GM23248 (cell line): ENCODE data around the gene AGBL3. TPM values are rescaled to one million over a fixed set of nuclear protein-coding genes. Genes with fewer than 3 reads are reported as not detected.

Experiments
- DNase-seq: peaks from one replicate; pipeline ENCODE4 v3.0.0-alpha.2; 2015
- H2AFZ ChIP-seq: fragments of 200-600 bp; sonication (generic); 2 replicates; pipeline ENCODE4 v1.6.1; 2016; ENCODE audit warnings: antibody characterized with exemption
- H3F3A ChIP-seq: fragments of 200-600 bp; sonication (generic); 2 replicates; pipeline ENCODE4 v1.6.1; 2016; ENCODE audit warnings: mild to moderate bottlenecking, antibody characterized with exemption, mixed run types; ENCODE audit not compliant: insufficient read depth
- H3K27ac ChIP-seq: fragments of 200-600 bp; sonication (generic); 2 replicates; pipeline ENCODE4 v1.5.1; 2016; ENCODE audit warnings: mild to moderate bottlenecking
- H3K27me3 ChIP-seq: fragments of 200-600 bp; sonication (generic); replicated peaks from 2 replicates; pipeline ENCODE4 v1.6.1; 2016; ENCODE audit warnings: mild to moderate bottlenecking; ENCODE audit not compliant: insufficient read depth
- H3K36me3 ChIP-seq: fragments of 200-600 bp; sonication (generic); 2 replicates; pipeline ENCODE4 v1.6.1; 2016; ENCODE audit warnings: low read depth, mild to moderate bottlenecking
- H3K4me1 ChIP-seq: fragments of 200-600 bp; sonication (generic); 2 replicates; pipeline ENCODE4 v1.6.1; 2016; ENCODE audit warnings: mild to moderate bottlenecking; ENCODE audit not compliant: insufficient read depth
- H3K4me2 ChIP-seq: fragments of 200-600 bp; sonication (generic); one replicate; pipeline ENCODE4 v1.6.1; 2016; ENCODE audit warnings: mild to moderate bottlenecking; ENCODE audit not compliant: unreplicated experiment
- H3K4me3 ChIP-seq: fragments of 200-600 bp; sonication (generic); 2 replicates; pipeline ENCODE4 v1.5.1; 2016; ENCODE audit warnings: mild to moderate bottlenecking
- H3K79me2 ChIP-seq: fragments of 200-600 bp; sonication (generic); 2 replicates; pipeline ENCODE4 v1.6.1; 2016; ENCODE audit warnings: mild to moderate bottlenecking; ENCODE audit not compliant: insufficient read depth
- H3K9ac ChIP-seq: fragments of 200-600 bp; sonication (generic); 2 replicates; pipeline ENCODE4 v1.6.1; 2016; ENCODE audit warnings: mild to moderate bottlenecking
- H3K9me2 ChIP-seq: fragments of 200-600 bp; sonication (generic); 2 replicates; pipeline ENCODE4 v1.6.1; 2016; ENCODE audit warnings: mixed run types, mild to moderate bottlenecking, moderate library complexity; ENCODE audit not compliant: insufficient read depth
- H3K9me3 ChIP-seq: fragments of 200-600 bp; sonication (generic); one replicate; pipeline ENCODE4 v1.6.1; 2017; ENCODE audit warnings: low read depth
- H4K20me1 ChIP-seq: fragments of 200-600 bp; sonication (generic); 2 replicates; pipeline ENCODE4 v1.6.0; 2016; ENCODE audit not compliant: insufficient read depth
- EZH2 ChIP-seq: fragments of 200-600 bp; sonication (generic); IDR thresholded peaks from 2 replicates; pipeline ENCODE4 v1.6.1; 2018; ENCODE audit warnings: antibody characterized with exemption, mild to moderate bottlenecking; ENCODE audit not compliant: insufficient read depth, poor library complexity, severe bottlenecking
- EZH2phosphoT487 ChIP-seq: fragments of 200-600 bp; sonication (generic); IDR thresholded peaks from 2 replicates; pipeline ENCODE4 v1.6.1; 2018; ENCODE audit warnings: antibody characterized with exemption, moderate library complexity, mild to moderate bottlenecking, low read depth; ENCODE audit not compliant: insufficient read depth
- WGBS, 2 experiments: methylation state at CpG; one replicate each; pipeline ENCODE4 v1.1.6; 2015 to 2017; ENCODE audit warnings: low lambda C conversion rate in 2 of 2, low coverage in 1 of 2; ENCODE audit errors: missing lambda C conversion rate in 2 of 2; 5-methylcytosine and 5-hydroxymethylcytosine counted together
- in situ Hi-C: fragments of 300-500 bp; cut with MboI; formaldehyde crosslinking; loops from 2 replicates; pipeline ENCODE4 v1.15.0; 2020
- polyA plus RNA-seq: library from polyadenylated mRNA; unstranded; fragments of >200 nt; fragmentation: Nextera tagmentation; extraction: Ambion mirVana; gene quantifications from 2 replicates; pipeline ENCODE4 v1.2.1, GENCODE V29; 2016
- total RNA-seq: library from RNA; depleted of rRNA; stranded (reverse); fragments of >200 nt; shearing (Covaris generic); gene quantifications from 2 replicates; pipeline ENCODE4 v1.2.3, GENCODE V29; 2014

Gene AGBL3
- total and polyA plus RNA-seq, 2 experiments from 2014 or later = 1.4 to 2.4 TPM

DNA sequence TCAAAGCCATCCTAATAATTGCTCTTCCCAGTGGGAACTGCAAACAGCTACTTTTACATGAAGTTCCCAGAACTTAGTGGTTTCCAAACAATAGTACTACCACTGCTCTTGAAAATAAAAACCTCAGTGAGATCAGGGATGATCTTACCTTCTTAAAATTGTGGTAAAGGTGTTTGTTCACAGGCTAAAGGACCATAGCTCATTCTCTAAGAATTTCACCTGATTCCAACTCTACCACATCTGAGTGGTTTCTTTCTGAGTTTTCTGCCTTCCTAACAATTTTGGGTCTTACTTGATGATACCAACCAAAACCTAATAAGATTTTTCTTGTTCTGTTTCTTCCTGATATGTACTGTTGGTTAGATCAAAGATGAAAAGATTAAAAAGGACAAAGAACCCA, 45.6 kb upstream of the AGBL3 start:
- H3K9ac ChIP-seq = peak overlapping the region; percentile 12; the same call in 1 of the 2 replicates
- peak overlapping the region; percentile 23 for H3K4me2 ChIP-seq
- H3K4me1 ChIP-seq = peaks cover 46% of the 10 kb centered on the region
- no peaks in the 10 kb centered on the region for H3K9me3 ChIP-seq
- H4K20me1 ChIP-seq = no peaks in the 10 kb centered on the region
- peaks cover 46% of the 10 kb centered on the region for H3K79me2 ChIP-seq
- DNase-seq = no peak
- H3K9me2 ChIP-seq = no peaks in the 10 kb centered on the region
- peak overlapping the region; percentile 71 for H3K27ac ChIP-seq
- H3K36me3 ChIP-seq = peaks cover 87% of the 10 kb centered on the region
- peaks cover 86% of the 10 kb centered on the region for H3F3A ChIP-seq
- no peak overlapping the region for H3K4me3 ChIP-seq
- in situ Hi-C loops = no loop called here
- TF ChIP-seq EZH2 (no peak), EZH2phosphoT487 (no peak)
- no peak overlapping the region for H2AFZ ChIP-seq
- no peaks in the 10 kb centered on the region for H3K27me3 ChIP-seq

DNA sequence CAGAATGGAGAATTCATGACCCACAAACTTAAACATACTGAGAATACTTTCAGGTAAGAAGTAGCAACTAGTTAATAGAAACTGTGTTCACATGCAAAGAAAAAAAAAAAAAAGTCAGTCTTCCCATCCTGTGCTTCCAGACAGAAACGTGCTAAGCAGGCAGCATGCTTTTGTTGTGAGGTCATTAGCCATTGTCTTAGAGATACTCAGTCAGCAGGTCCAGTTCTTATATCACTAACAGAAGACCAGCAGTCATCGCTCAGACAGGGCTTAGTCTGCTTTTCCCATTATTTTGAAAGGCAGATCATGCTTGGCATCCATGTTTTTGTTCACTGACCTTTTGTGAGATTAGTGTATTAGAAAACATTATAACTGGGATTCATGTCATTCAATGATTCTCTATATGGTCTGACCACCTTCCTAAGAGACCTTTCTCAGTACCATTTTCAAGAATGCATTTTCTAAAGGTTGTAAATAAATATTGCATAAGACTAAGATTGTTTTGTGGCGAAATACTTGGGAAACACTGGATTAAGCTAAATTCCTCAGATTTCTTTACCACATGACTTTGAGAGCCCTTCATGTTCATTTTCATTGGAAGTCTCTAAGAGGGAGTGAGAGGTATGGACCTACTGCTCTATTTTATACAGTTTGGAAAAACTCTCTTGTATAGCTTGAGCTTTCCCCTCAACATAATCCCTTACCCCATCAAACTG, 45.0 kb upstream of the AGBL3 start:
- no peaks in the 10 kb centered on the region for H3K9me2 ChIP-seq
- H3K4me2 ChIP-seq = peak overlapping the region; percentile 23
- peaks cover 86% of the 10 kb centered on the region for H3F3A ChIP-seq
- TF ChIP-seq EZH2 (no peak), EZH2phosphoT487 (no peak)
- peak overlapping the region; percentile 29; the same call in 1 of the 2 replicates for H3K9ac ChIP-seq
- peaks cover 41% of the 10 kb centered on the region for H3K79me2 ChIP-seq
- WGBS, 2 experiments = 37 to 38% methylated on average over 3 of the region's 3 CpGs
- in situ Hi-C loops = no loop called here
- DNase-seq = peak; percentile 92
- H3K27ac ChIP-seq = peak overlapping the region; percentile 71
- H3K4me3 ChIP-seq = no peak overlapping the region
- H3K4me1 ChIP-seq = peaks cover 46% of the 10 kb centered on the region
- H3K9me3 ChIP-seq = no peaks in the 10 kb centered on the region
- peaks cover 89% of the 10 kb centered on the region for H3K36me3 ChIP-seq
- no peaks in the 10 kb centered on the region for H4K20me1 ChIP-seq
- H3K27me3 ChIP-seq = no peaks in the 10 kb centered on the region
- no peak overlapping the region for H2AFZ ChIP-seq

GRCh38 chr7:134941952-134942351, 44.4 kb upstream of the AGBL3 start:
- 55 to 62% methylated on average over 5 of the region's 5 CpGs for WGBS, 2 experiments
- no peaks in the 10 kb centered on the region for H4K20me1 ChIP-seq
- H3K4me1 ChIP-seq = peaks cover 45% of the 10 kb centered on the region
- H3K27me3 ChIP-seq = no peaks in the 10 kb centered on the region
- no peak overlapping the region for H2AFZ ChIP-seq
- peaks cover 84% of the 10 kb centered on the region for H3F3A ChIP-seq
- TF ChIP-seq EZH2phosphoT487 (no peak), EZH2 (no peak)
- no peaks in the 10 kb centered on the region for H3K9me2 ChIP-seq
- H3K9ac ChIP-seq = peak overlapping the region; percentile 29; the same call in 1 of the 2 replicates
- H3K4me3 ChIP-seq = no peak overlapping the region
- H3K4me2 ChIP-seq = peak overlapping the region; percentile 19
- DNase-seq = peak; percentile 32
- peaks cover 87% of the 10 kb centered on the region for H3K36me3 ChIP-seq
- peaks cover 40% of the 10 kb centered on the region for H3K79me2 ChIP-seq
- in situ Hi-C loops = no loop called here
- peak overlapping the region; percentile 71 for H3K27ac ChIP-seq
- no peaks in the 10 kb centered on the region for H3K9me3 ChIP-seq

DNA sequence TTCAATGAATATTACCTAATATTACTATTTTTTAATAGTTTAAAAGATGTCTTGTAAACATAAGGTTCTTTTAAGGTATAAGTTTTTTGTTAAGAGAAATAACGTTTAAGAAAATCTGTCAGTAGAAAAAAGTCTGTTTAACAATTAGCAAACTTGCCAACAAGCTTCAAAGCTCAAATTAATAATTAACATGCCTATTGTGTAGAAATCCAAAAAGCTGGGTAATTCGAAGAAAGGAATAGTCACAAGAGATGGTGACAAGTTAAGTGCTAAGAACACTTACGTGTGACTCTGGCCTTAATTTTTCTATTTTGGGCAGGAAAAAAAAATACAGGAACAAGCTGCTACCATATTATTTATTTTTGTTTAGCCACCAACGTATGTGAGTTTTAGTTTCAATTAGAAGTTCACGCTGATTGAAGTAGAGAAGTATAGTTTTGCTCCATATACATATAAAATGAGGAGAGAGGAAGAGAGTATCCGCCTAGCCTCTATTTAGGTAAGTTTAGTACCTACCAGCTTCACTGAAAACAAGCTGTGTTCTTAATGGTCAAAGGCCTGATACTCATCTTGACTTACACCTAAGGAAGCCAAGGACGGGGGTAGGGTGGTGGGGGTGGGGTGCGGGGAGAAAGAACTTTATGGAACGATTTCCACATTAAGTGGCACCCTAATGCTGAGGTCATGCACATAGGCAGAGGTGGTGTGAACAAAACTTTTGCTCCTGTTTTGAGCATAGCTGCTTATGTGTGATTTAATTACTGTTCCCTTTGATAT, 43.4 kb upstream of the AGBL3 start:
- no peaks in the 10 kb centered on the region for H3K27me3 ChIP-seq
- no peak overlapping the region for H3K4me2 ChIP-seq
- H3K27ac ChIP-seq = peak overlapping the region; percentile 71
- DNase-seq = no peak
- no peak overlapping the region for H3K9ac ChIP-seq
- H3K36me3 ChIP-seq = peaks cover 87% of the 10 kb centered on the region
- no peaks in the 10 kb centered on the region for H3K9me2 ChIP-seq
- no peak overlapping the region for H3K4me3 ChIP-seq
- peaks cover 83% of the 10 kb centered on the region for H3F3A ChIP-seq
- WGBS, 2 experiments = 58 to 60% methylated on average over 9 of the region's 9 CpGs
- no peaks in the 10 kb centered on the region for H4K20me1 ChIP-seq
- peaks cover 39% of the 10 kb centered on the region for H3K4me1 ChIP-seq
- no peaks in the 10 kb centered on the region for H3K9me3 ChIP-seq
- H2AFZ ChIP-seq = no peak overlapping the region
- peaks cover 44% of the 10 kb centered on the region for H3K79me2 ChIP-seq
- TF ChIP-seq EZH2 = no peak
- no peak for TF ChIP-seq EZH2phosphoT487
- in situ Hi-C loops = no loop called here
